ENCODE data around the gene GRK3. TPM values are rescaled to one million over a fixed set of nuclear protein-coding genes. Genes with fewer than 3 reads are reported as not detected.

GRK3 gene
- total and polyA plus RNA-seq, 10 of the 15 experiments (the other 5 are each of a cell fraction or from before 2014, with no cell fraction given) = 3.1 to 35.1 (median 14.7) TPM

- TF ChIP-seq BCL3 (IDR thresholded peaks at IDR 0.05; ENCODE audit: borderline replicate concordance, insufficient read depth, low read depth, low read length, poor library complexity, severe bottlenecking) (no peak), GABPA (IDR thresholded peaks at IDR 0.05; ENCODE audit: low read depth) (no peak), HDAC2 (IDR thresholded peaks at IDR 0.05) (no peak)
Observed at GRCh38 chr22:25569983-25570382, 5.5 kb downstream of the GRK3 start (continued).

GRCh38 chr22:25570486-25570885, 6.0 kb downstream of the GRK3 start:
- intact Hi-C loops (cut with micrococcal nuclease; ENCODE audit: unreplicated experiment) (loop anchor here (5.0 kb wide), 1 partner anchor 87 kb away; no protein-coding TSS in a partner anchor), in situ Hi-C loops (cut with MboI) (no loop called here)
- WGBS (ENCODE audit: insufficient coverage, insufficient replicate concordance, low lambda C conversion rate, missing lambda C conversion rate) = 48% methylated on average over 2 of the region's 2 CpGs
- Histone ChIP-seq H3K4me2 (ENCODE audit: control insufficient read depth, insufficient read depth) (peak overlapping the region; percentile 47), H3K9ac (ENCODE audit: control insufficient read depth, insufficient read depth, low read length) (peak overlapping the region; percentile 28; the same call in 1 of the 2 replicates), H3K4me1 (ENCODE audit: control insufficient read depth, insufficient read depth, low read length) (peaks cover 30% of the 10 kb centered on the region), H2AFZ (ENCODE audit: control insufficient read depth, low read depth, low read length) (no peak overlapping the region), H3K9me3 (replicated peaks; ENCODE audit: control insufficient read depth, insufficient read depth, low read length) (no peaks in the 10 kb centered on the region), H3K4me3 (peak overlapping the region; percentile 45), H3K79me2 (ENCODE audit: control insufficient read depth, insufficient read depth, low read length) (peaks cover 86% of the 10 kb centered on the region), H4K20me1 (ENCODE audit: control insufficient read depth, insufficient read depth) (no peaks in the 10 kb centered on the region), H3K27me3 (replicated peaks in 1 of 2; ENCODE audit: control insufficient read depth in 2 of 2, insufficient read depth in 2 of 2, low read length in 1 of 2) (no peaks in the 10 kb centered on the region), H3K36me3 (ENCODE audit: control insufficient read depth in 2 of 2, insufficient read depth in 2 of 2, low read length in 1 of 2) (no peaks in the 10 kb centered on the region), H3K27ac (ENCODE audit: control insufficient read depth, insufficient read depth) (peak overlapping the region; percentile 48)
- ChIA-PET RAD21 (ENCODE audit: unreplicated experiment) (interaction anchor here (0.9 to 14.7 kb wide), 13 partner anchors 26 to 202 kb away, joined by 3 to 202 read pairs (median 9); no protein-coding TSS in a partner anchor), CTCF (interaction anchor here (1.1 to 8.6 kb wide), 9 partner anchors 25 to 202 kb away, joined by 3 to 89 read pairs (median 7); no protein-coding TSS in a partner anchor), POLR2A (interaction anchor here (1.0 to 1.5 kb wide), 4 partner anchors 12 to 167 kb away, joined by 3 to 8 read pairs (median 4); no protein-coding TSS in a partner anchor), SMC1A (ENCODE audit: uncharacterized antibody, unreplicated experiment) (interaction anchor here (0.8 to 12.1 kb wide), 17 partner anchors 9 to 203 kb away, joined by 3 to 170 read pairs (median 6); no protein-coding TSS in a partner anchor)
- FAIRE-seq = no peak
- no peak for DNase-seq (ENCODE audit: low read depth, low spot score)
- BruUV-seq (replicated peaks) = no TSS peak
- ATAC-seq = no peak
- no peak for TF ChIP-seq CHD2 (IDR thresholded peaks at IDR 0.05; ENCODE audit: borderline replicate concordance, low read depth, low read length)
- no peak for TF ChIP-seq PRDM15 (CRISPR knock-in tag; IDR thresholded peaks at IDR 0.05)
- TF ChIP-seq SIN3A (IDR thresholded peaks at IDR 0.05; ENCODE audit: low read depth, low read length) = no peak
- TF ChIP-seq EP300 (IDR thresholded peaks at IDR 0.05; ENCODE audit: borderline replicate concordance in 1 of 2, control insufficient read depth in 1 of 2, low read depth in 2 of 2, low read length in 2 of 2) = no peak
- TF ChIP-seq MTA2 (IDR thresholded peaks at IDR 0.05; ENCODE audit: low read depth) = no peak
- TF ChIP-seq RB1 (IDR thresholded peaks at IDR 0.05; ENCODE audit: borderline replicate concordance) = no peak
- no peak for TF ChIP-seq IRF5 (IDR thresholded peaks at IDR 0.05; ENCODE audit: borderline replicate concordance)
- TF ChIP-seq MEF2A (IDR thresholded peaks at IDR 0.05; ENCODE audit: insufficient read depth, low read depth, low read length) = no peak
- no peak for TF ChIP-seq MTA3 (IDR thresholded peaks at IDR 0.05; ENCODE audit: borderline replicate concordance, low read length)

Measured in GM12878 (cell line).